Osteoblast (primary cell): ENCODE data around the gene PSTPIP2. TPM values are rescaled to one million over a fixed set of nuclear protein-coding genes. Genes with fewer than 3 reads are reported as not detected.

ENCODE experiments used
- DNase-seq: peaks from one replicate; pipeline ENCODE4 v3.0.0; 2011; ENCODE audit warnings: low spot score, mixed read lengths; ENCODE audit not compliant: insufficient read length; ENCODE audit errors: missing footprints
- H2AFZ ChIP-seq: 2 replicates; pipeline ENCODE4 v1.6.0; 2011; ENCODE audit warnings: mild to moderate bottlenecking, low read length
- H3K27ac ChIP-seq: 2 replicates; pipeline ENCODE4 v1.5.1; 2011; ENCODE audit warnings: mild to moderate bottlenecking, low read depth, low read length, moderate library complexity
- H3K27me3 ChIP-seq: 2 replicates; pipeline ENCODE4 v1.6.0; 2012; ENCODE audit warnings: mild to moderate bottlenecking, control low read depth, inconsistent platforms, low read length, moderate library complexity; ENCODE audit not compliant: insufficient read depth
- H3K36me3 ChIP-seq: 2 replicates; pipeline ENCODE4 v1.5.1; 2011; ENCODE audit warnings: mild to moderate bottlenecking, low read length, control low read depth, moderate library complexity; ENCODE audit not compliant: insufficient read depth
- H3K4me1 ChIP-seq: 2 replicates; pipeline ENCODE4 v1.5.1; 2011; ENCODE audit warnings: mild to moderate bottlenecking, low read length, control low read depth, moderate library complexity; ENCODE audit not compliant: insufficient read depth
- H3K4me2 ChIP-seq: 2 replicates; pipeline ENCODE4 v1.6.0; 2011; ENCODE audit warnings: mild to moderate bottlenecking, low read length; ENCODE audit not compliant: insufficient read depth
- H3K4me3 ChIP-seq: fragments of 200-600 bp; sonication (generic); 3 replicates; pipeline ENCODE4 v1.5.1; 2012; ENCODE audit warnings: mild to moderate bottlenecking, low read length, inconsistent platforms; ENCODE audit not compliant: insufficient read depth
- H3K79me2 ChIP-seq: 2 replicates; pipeline ENCODE4 v1.6.0; 2012; ENCODE audit warnings: mild to moderate bottlenecking, low read length, control low read depth, inconsistent platforms; ENCODE audit not compliant: insufficient read depth
- H3K9me3 ChIP-seq: 2 replicates; pipeline ENCODE4 v1.5.1; 2011; ENCODE audit warnings: low read depth, low read length, control low read depth
- H4K20me1 ChIP-seq: 2 replicates; pipeline ENCODE4 v1.6.0; 2012; ENCODE audit warnings: mild to moderate bottlenecking, low read length, control low read depth; ENCODE audit not compliant: insufficient read depth
- total RNA-seq: library from RNA; depleted of rRNA; stranded (reverse); fragments of >200 nt; gene quantifications from 2 replicates; pipeline ENCODE4 v1.2.3, GENCODE V29; 2012
- TF ChIP-seq, protein P1 (sequence below): IDR thresholded peaks from 2 replicates; pipeline ENCODE4 v1.5.1; 2011; ENCODE audit warnings: mild to moderate bottlenecking, low read depth, low read length, moderate library complexity; ENCODE audit errors: extremely low read depth

The PSTPIP2 gene
- total RNA-seq, 1 donor: 5.8 TPM

DNA sequence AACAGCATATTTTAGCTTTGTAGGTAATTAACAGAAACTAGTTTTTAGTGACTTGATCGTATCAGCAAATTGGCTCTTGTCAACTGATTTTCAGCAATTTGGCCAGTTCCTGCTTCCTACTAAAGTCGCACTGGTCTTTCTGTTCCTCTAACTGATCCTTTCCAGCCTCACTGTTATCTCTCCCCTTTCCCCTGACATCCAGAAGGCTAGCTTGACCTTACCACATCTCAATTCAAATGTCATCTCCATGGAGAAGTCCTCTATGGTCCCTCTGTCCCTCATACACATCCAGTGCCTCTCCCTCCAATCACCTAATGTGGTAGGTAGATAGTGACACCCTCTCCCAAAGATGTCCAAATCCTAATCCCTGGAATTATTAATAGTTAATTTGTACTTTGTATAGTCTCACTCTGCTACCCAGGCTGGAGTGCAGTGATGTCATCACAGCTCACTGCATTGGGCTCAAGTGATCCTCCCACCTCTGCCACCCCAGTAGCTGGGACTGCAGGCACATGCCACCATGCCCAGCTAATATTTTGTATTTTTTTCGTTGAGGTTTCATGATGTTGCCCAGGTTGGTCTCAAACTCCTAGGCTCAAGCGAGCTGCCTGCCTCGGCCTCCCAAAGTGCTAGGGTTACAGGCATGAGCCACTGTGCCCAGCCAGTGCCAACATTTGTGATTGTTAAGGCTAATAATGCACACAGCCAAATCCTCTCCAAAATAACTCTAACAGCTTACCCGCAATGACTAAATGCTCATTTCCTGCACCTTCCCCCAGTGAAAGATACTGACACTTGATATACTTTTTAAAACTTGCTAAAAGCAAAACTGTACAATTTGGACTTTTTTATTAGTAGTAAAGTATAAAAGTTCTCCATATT lies 16.9 kb downstream of the PSTPIP2 start:
- no peaks in the 10 kb centered on the region for H3K36me3 ChIP-seq
- peaks cover 27% of the 10 kb centered on the region for H3K4me1 ChIP-seq
- no peak overlapping the region for H3K27ac ChIP-seq
- no peak overlapping the region for H2AFZ ChIP-seq
- no peak for DNase-seq
- H3K4me2 ChIP-seq: no peak overlapping the region
- no peaks in the 10 kb centered on the region for H3K27me3 ChIP-seq
- peaks cover 5% of the 10 kb centered on the region for H3K79me2 ChIP-seq
- H4K20me1 ChIP-seq: no peaks in the 10 kb centered on the region
- no peaks in the 10 kb centered on the region for H3K9me3 ChIP-seq
- TF ChIP-seq, protein P1, sequence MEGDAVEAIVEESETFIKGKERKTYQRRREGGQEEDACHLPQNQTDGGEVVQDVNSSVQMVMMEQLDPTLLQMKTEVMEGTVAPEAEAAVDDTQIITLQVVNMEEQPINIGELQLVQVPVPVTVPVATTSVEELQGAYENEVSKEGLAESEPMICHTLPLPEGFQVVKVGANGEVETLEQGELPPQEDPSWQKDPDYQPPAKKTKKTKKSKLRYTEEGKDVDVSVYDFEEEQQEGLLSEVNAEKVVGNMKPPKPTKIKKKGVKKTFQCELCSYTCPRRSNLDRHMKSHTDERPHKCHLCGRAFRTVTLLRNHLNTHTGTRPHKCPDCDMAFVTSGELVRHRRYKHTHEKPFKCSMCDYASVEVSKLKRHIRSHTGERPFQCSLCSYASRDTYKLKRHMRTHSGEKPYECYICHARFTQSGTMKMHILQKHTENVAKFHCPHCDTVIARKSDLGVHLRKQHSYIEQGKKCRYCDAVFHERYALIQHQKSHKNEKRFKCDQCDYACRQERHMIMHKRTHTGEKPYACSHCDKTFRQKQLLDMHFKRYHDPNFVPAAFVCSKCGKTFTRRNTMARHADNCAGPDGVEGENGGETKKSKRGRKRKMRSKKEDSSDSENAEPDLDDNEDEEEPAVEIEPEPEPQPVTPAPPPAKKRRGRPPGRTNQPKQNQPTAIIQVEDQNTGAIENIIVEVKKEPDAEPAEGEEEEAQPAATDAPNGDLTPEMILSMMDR: no peak
- H3K4me3 ChIP-seq: no peak overlapping the region

DNA sequence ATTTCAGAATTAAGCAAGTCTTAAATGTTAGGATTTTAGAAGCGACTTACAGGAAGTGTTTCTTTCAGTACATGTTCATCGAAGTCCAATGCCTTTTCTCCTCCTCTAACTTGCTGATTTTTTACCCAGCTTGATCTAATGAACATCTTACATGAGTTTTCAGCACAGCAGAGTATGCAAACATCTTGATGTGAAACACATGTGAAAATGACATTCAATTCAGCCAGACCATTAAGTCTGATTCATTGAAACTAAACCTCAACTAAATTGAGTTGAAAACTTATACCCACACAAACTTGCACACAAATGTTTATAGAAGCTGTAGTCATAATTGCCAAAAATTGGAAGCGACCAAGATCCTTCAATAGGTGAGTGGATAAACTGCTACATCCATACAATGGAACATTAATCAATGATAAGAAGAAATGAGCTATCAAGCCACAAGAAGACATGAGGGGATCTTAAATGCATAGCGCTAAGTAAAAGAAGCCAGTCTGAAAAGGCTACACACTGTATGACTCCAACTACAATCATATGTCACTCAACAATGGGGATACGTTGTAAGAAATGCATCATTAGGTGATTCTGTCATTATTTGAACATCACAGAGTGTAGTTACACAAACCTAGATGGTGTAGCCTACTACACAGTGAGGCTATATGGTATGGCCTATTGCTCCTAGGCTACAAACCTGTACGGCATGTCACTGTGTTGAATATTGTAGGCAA lies 18.5 kb downstream of the PSTPIP2 start:
- H2AFZ ChIP-seq: no peak overlapping the region
- no peak for DNase-seq

DNA sequence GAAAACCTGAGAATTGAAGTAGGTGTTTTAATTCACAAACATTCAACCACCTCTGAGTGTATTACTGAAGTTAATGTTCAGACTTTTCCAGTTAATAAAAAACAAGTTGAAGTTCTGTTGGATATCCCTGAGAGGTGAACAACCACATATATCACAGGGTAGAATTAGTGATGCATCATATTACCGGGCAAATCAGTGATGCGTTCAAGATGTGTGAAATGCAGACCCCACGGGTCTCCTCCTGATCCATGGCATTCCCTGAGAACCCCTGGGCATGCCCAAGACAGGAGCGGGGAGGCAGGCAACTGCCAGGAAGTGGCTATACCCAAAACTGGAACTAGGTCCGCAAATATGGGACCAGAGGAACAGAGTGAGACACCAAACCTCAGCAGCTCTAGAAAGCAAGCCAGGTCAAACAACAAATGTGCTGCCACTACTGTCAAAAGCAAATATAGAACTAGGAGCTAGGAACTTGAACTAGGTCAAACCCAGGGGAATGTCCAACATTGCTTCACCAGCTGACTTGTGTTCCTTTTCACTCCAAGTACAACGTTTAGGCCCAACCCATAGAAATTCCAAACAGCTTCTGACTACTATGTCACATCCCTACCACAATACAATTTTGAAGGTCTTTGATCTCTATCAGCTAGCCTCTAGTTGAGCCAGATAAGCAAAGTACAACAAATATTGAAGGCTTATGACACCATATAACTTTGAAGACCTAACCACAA lies 20.2 kb downstream of the PSTPIP2 start:
- Histone ChIP-seq H3K4me3 (no peak overlapping the region), H3K9me3 (no peaks in the 10 kb centered on the region), H3K79me2 (peaks cover 11% of the 10 kb centered on the region), H4K20me1 (peaks cover 2% of the 10 kb centered on the region), H3K4me2 (peak overlapping the region; percentile 49), H3K27ac (peak overlapping the region; percentile 21), H3K36me3 (no peaks in the 10 kb centered on the region), H3K27me3 (no peaks in the 10 kb centered on the region), H2AFZ (peak overlapping the region; percentile 34), H3K4me1 (peaks cover 27% of the 10 kb centered on the region)
- TF ChIP-seq, protein P1: no peak
- peak; percentile 61 for DNase-seq

More for the DNA sequence above, 18.5 kb downstream of the PSTPIP2 start:
- no peak overlapping the region for H3K27ac ChIP-seq
- TF ChIP-seq, protein P1: no peak
- H3K79me2 ChIP-seq: peaks cover 6% of the 10 kb centered on the region
- H3K36me3 ChIP-seq: no peaks in the 10 kb centered on the region
- H3K4me1 ChIP-seq: peaks cover 27% of the 10 kb centered on the region
- peaks cover 2% of the 10 kb centered on the region for H4K20me1 ChIP-seq
- no peaks in the 10 kb centered on the region for H3K9me3 ChIP-seq
- no peak overlapping the region for H3K4me3 ChIP-seq
- no peaks in the 10 kb centered on the region for H3K27me3 ChIP-seq
- no peak overlapping the region for H3K4me2 ChIP-seq
